GM12878 (cell line): ENCODE data around the gene VTN.

Experiments
- CREB1 ChIP-seq: IDR thresholded peaks from 2 replicates; pipeline ENCODE4 v1.6.1; 2012; ENCODE audit warnings: low read depth, mild to moderate bottlenecking, inconsistent platforms
- DPF2 ChIP-seq: fragments of 450-650 bp; IDR thresholded peaks from 2 replicates; pipeline ENCODE4 v1.6.1; 2017; ENCODE audit warnings: mild to moderate bottlenecking
- EP300 ChIP-seq, 2 experiments: fragments of 150-350 bp in 1 of 2; IDR thresholded peaks; 2 replicates each; pipeline ENCODE4 v1.6.1; 2011 to 2012; ENCODE audit warnings: low read depth in 2 of 2, low read length in 2 of 2, borderline replicate concordance in 1 of 2, improper control_type of control experiment in 1 of 2, inconsistent platforms in 1 of 2; ENCODE audit not compliant: control insufficient read depth in 1 of 2
- MYC ChIP-seq: IDR thresholded peaks from 2 replicates; pipeline ENCODE4 v1.6.1; 2011; ENCODE audit warnings: mild to moderate bottlenecking, low read length, moderate library complexity, inconsistent platforms; ENCODE audit not compliant: insufficient read depth, insufficient replicate concordance, insufficient read length, severe bottlenecking
- POLR2A ChIP-seq: IDR thresholded peaks from 2 replicates; pipeline ENCODE4 v1.6.1; 2011; ENCODE audit warnings: low read depth, mild to moderate bottlenecking, low read length
- POLR2AphosphoS2 ChIP-seq: IDR thresholded peaks from 2 replicates; pipeline ENCODE4 v1.6.1; 2011; ENCODE audit warnings: low read depth, mild to moderate bottlenecking, low read length, improper control_type of control experiment, moderate library complexity
- RAD51 ChIP-seq: fragments of 450-650 bp; IDR thresholded peaks from 2 replicates; pipeline ENCODE4 v1.6.1; 2016; ENCODE audit warnings: moderate library complexity, mild to moderate bottlenecking, inconsistent platforms
- RFX5 ChIP-seq: IDR thresholded peaks from 2 replicates; pipeline ENCODE4 v1.6.1; 2011; ENCODE audit warnings: low read depth, low read length, improper control_type of control experiment
- SIX5 ChIP-seq: IDR thresholded peaks from 2 replicates; pipeline ENCODE4 v1.6.1; 2011; ENCODE audit warnings: mild to moderate bottlenecking, low read depth, low read length, moderate library complexity; ENCODE audit not compliant: severe bottlenecking
- SREBF1 ChIP-seq: IDR thresholded peaks from 2 replicates; pipeline ENCODE4 v1.6.1; 2012; ENCODE audit warnings: mild to moderate bottlenecking, low read length
- TF ChIP-seq, protein P1 (sequence below): IDR thresholded peaks from 2 replicates; pipeline ENCODE4 v1.6.1; 2012; ENCODE audit warnings: mild to moderate bottlenecking, low read depth, low read length
- TF ChIP-seq, protein P2 (sequence below): fragments of 450-650 bp; formaldehyde crosslinking; IDR thresholded peaks from 2 replicates; pipeline ENCODE4 v1.4.0; 2022; ENCODE audit warnings: mild to moderate bottlenecking, moderate library complexity

DNA sequence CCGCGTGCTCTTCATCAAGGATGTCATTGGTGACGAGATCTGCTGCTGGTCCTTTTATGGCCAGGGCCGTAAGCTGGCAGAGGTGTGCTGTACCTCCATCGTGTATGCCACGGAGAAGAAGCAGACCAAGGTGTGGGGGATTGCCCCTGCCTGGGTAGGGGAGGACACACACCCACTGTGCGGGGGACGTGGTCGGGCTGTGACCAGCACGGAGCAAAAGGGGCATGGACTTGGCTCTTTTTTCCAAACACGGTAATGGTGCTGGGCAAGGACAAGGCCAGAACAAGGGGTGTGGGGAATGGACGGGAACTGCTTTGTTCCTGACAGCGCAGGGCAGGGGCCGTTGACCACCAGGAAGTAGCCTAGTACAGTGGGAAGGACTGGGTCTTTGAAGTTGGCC is 27.8 kb downstream of the VTN start:
- TF ChIP-seq RAD51 (no peak), CREB1 (no peak), EP300 (IDR thresholded peaks at IDR 0.05; ENCODE audit: borderline replicate concordance in 1 of 2, control insufficient read depth in 1 of 2, low read depth in 2 of 2, low read length in 2 of 2) (no peak), POLR2AphosphoS2 (no peak), SIX5 (no peak), DPF2 (no peak), POLR2A (no peak; the same call in none of the 2 replicates), MYC (no peak), RFX5 (no peak), SREBF1 (no peak)
- TF ChIP-seq, protein P1, sequence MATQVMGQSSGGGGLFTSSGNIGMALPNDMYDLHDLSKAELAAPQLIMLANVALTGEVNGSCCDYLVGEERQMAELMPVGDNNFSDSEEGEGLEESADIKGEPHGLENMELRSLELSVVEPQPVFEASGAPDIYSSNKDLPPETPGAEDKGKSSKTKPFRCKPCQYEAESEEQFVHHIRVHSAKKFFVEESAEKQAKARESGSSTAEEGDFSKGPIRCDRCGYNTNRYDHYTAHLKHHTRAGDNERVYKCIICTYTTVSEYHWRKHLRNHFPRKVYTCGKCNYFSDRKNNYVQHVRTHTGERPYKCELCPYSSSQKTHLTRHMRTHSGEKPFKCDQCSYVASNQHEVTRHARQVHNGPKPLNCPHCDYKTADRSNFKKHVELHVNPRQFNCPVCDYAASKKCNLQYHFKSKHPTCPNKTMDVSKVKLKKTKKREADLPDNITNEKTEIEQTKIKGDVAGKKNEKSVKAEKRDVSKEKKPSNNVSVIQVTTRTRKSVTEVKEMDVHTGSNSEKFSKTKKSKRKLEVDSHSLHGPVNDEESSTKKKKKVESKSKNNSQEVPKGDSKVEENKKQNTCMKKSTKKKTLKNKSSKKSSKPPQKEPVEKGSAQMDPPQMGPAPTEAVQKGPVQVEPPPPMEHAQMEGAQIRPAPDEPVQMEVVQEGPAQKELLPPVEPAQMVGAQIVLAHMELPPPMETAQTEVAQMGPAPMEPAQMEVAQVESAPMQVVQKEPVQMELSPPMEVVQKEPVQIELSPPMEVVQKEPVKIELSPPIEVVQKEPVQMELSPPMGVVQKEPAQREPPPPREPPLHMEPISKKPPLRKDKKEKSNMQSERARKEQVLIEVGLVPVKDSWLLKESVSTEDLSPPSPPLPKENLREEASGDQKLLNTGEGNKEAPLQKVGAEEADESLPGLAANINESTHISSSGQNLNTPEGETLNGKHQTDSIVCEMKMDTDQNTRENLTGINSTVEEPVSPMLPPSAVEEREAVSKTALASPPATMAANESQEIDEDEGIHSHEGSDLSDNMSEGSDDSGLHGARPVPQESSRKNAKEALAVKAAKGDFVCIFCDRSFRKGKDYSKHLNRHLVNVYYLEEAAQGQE: no peak
- TF ChIP-seq, protein P2, sequence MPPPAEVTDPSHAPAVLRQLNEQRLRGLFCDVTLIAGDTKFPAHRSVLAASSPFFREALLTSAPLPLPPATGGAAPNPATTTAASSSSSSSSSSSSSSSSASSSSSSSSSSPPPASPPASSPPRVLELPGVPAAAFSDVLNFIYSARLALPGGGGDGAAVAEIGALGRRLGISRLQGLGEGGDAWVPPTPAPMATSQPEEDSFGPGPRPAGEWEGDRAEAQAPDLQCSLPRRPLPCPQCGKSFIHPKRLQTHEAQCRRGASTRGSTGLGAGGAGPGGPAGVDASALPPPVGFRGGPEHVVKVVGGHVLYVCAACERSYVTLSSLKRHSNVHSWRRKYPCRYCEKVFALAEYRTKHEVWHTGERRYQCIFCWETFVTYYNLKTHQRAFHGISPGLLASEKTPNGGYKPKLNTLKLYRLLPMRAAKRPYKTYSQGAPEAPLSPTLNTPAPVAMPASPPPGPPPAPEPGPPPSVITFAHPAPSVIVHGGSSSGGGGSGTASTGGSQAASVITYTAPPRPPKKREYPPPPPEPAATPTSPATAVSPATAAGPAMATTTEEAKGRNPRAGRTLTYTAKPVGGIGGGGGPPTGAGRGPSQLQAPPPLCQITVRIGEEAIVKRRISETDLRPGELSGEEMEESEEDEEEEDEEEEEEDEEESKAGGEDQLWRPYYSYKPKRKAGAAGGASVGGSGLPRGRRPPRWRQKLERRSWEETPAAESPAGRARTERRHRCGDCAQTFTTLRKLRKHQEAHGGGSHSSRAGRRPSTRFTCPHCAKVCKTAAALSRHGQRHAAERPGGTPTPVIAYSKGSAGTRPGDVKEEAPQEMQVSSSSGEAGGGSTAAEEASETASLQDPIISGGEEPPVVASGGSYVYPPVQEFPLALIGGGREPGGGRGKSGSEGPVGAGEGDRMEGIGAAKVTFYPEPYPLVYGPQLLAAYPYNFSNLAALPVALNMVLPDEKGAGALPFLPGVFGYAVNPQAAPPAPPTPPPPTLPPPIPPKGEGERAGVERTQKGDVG (CRISPR knock-in tag): no peak
